ENCODE results near the gene NTM.

The NTM gene

DNA sequence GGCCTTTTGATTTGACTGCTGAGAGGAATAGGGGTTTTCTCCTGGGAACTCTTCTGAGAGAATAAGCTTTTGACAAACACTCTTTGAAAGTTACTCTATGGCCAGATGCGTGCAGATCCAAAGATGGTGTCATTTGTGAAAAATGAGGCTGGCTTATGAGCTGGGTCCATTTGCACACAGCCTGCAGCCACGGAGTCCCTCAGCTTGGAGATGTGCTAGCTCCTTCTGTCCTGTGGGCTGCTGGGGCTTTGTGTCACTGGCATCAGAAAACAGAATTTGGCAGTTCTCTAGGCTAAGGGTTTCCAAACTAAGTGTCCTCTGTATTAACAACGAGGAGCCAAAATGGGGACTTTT is 702.4 kb downstream of the NTM start:
- Histone ChIP-seq H3K36me3 (ENCODE audit: control insufficient read depth, insufficient read depth, low read length) (no peaks in the 10 kb centered on the region), H3K9me3 (ENCODE audit: control insufficient read depth, low read length) (peaks cover 3% of the 10 kb centered on the region), H3K27ac (ENCODE audit: low read depth, low read length, severe bottlenecking) (peak overlapping the region; percentile 95), H3K4me1 (ENCODE audit: control insufficient read depth, insufficient read depth, low read length, poor library complexity, severe bottlenecking) (peaks cover 54% of the 10 kb centered on the region), H3K4me3 (ENCODE audit: extremely low read depth, insufficient read depth, low read length, poor library complexity, severe bottlenecking) (no peak overlapping the region)
- WGBS, 2 experiments (ENCODE audit: insufficient coverage in 2 of 2): 75 to 81% methylated on average over 3 of the region's 3 CpGs

- H3K4me3 ChIP-seq (ENCODE audit: extremely low read depth, insufficient read depth, low read length, poor library complexity, severe bottlenecking): no peak overlapping the region
- H3K36me3 ChIP-seq (ENCODE audit: control insufficient read depth, insufficient read depth, low read length): no peaks in the 10 kb centered on the region
- H3K4me1 ChIP-seq (ENCODE audit: control insufficient read depth, insufficient read depth, low read length, poor library complexity, severe bottlenecking): peaks cover 60% of the 10 kb centered on the region
- peaks cover 3% of the 10 kb centered on the region for H3K9me3 ChIP-seq (ENCODE audit: control insufficient read depth, low read length)
- peak overlapping the region; percentile 52 for H3K27ac ChIP-seq (ENCODE audit: low read depth, low read length, severe bottlenecking)
- WGBS, 2 experiments (ENCODE audit: insufficient coverage in 2 of 2): no CpG with 5 or more reads among the region's 1 CpG
Measured at GRCh38 chr11:132073787-132074186, 703.4 kb downstream of the NTM start.

DNA sequence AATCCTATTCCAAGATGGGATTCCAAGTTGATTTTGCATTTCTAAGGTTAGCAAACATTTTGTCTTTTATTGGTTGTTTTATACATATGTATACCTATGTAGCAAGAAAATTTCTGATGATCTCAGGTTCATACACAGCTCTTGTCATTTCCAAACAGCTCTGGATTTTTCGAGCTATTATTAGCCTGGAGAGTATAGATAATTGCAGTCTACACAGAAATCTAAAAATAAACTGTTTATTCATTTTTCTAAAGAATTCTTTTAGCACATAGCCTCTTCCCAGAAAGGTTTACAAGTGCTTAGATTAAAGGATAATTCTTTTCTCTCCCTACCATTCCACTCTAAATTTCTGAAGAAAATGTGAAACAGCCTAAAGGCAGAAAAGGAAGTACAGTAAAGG is 705.0 kb downstream of the NTM start:
- H3K36me3 ChIP-seq (ENCODE audit: control insufficient read depth, insufficient read depth, low read length): no peaks in the 10 kb centered on the region
- no peaks in the 10 kb centered on the region for H3K9me3 ChIP-seq (ENCODE audit: control insufficient read depth, low read length)
- H3K4me3 ChIP-seq (ENCODE audit: extremely low read depth, insufficient read depth, low read length, poor library complexity, severe bottlenecking): no peak overlapping the region
- WGBS, 2 experiments (ENCODE audit: insufficient coverage in 2 of 2): no CpG with 5 or more reads among the region's 1 CpG
- H3K4me1 ChIP-seq (ENCODE audit: control insufficient read depth, insufficient read depth, low read length, poor library complexity, severe bottlenecking): peaks cover 60% of the 10 kb centered on the region
- no peak overlapping the region for H3K27ac ChIP-seq (ENCODE audit: low read depth, low read length, severe bottlenecking)

- Histone ChIP-seq H3K9me3 (ENCODE audit: control insufficient read depth, low read length) (peaks cover 4% of the 10 kb centered on the region), H3K36me3 (ENCODE audit: control insufficient read depth, insufficient read depth, low read length) (no peaks in the 10 kb centered on the region), H3K27ac (ENCODE audit: low read depth, low read length, severe bottlenecking) (no peak overlapping the region)
Measured at GRCh38 chr11:132077416-132077815, 707.0 kb downstream of the NTM start.

GRCh38 chr11:132078264-132079076 is 708.1 kb downstream of the NTM start:
- 82 to 92% methylated on average over 11 to 12 of the region's 17 CpGs for WGBS, 2 experiments (ENCODE audit: insufficient coverage in 2 of 2)
- Histone ChIP-seq H3K4me3 (ENCODE audit: extremely low read depth, insufficient read depth, low read length, poor library complexity, severe bottlenecking) (no peak overlapping the region), H3K27ac (ENCODE audit: low read depth, low read length, severe bottlenecking) (no peak overlapping the region), H3K9me3 (ENCODE audit: control insufficient read depth, low read length) (peaks cover 10% of the 10 kb centered on the region), H3K36me3 (ENCODE audit: control insufficient read depth, insufficient read depth, low read length) (no peaks in the 10 kb centered on the region), H3K4me1 (ENCODE audit: control insufficient read depth, insufficient read depth, low read length, poor library complexity, severe bottlenecking) (peaks cover 40% of the 10 kb centered on the region)

More at GRCh38 chr11:132077416-132077815, 707.0 kb downstream of the NTM start:
- H3K4me1 ChIP-seq (ENCODE audit: control insufficient read depth, insufficient read depth, low read length, poor library complexity, severe bottlenecking): peaks cover 51% of the 10 kb centered on the region
- no peak overlapping the region for H3K4me3 ChIP-seq (ENCODE audit: extremely low read depth, insufficient read depth, low read length, poor library complexity, severe bottlenecking)

- Histone ChIP-seq H3K4me1 (ENCODE audit: control insufficient read depth, insufficient read depth, low read length, poor library complexity, severe bottlenecking) (peaks cover 29% of the 10 kb centered on the region), H3K4me3 (ENCODE audit: extremely low read depth, insufficient read depth, low read length, poor library complexity, severe bottlenecking) (no peak overlapping the region), H3K27ac (ENCODE audit: low read depth, low read length, severe bottlenecking) (no peak overlapping the region), H3K9me3 (ENCODE audit: control insufficient read depth, low read length) (peaks cover 14% of the 10 kb centered on the region), H3K36me3 (ENCODE audit: control insufficient read depth, insufficient read depth, low read length) (no peaks in the 10 kb centered on the region)
- WGBS, 2 experiments (ENCODE audit: insufficient coverage in 2 of 2): 80 to 100% methylated on average over 1 of the region's 1 CpG
Measured at GRCh38 chr11:132080127-132080526, 709.7 kb downstream of the NTM start.

- Histone ChIP-seq H3K27ac (ENCODE audit: low read depth, low read length, severe bottlenecking) (no peak overlapping the region), H3K36me3 (ENCODE audit: control insufficient read depth, insufficient read depth, low read length) (no peaks in the 10 kb centered on the region), H3K9me3 (ENCODE audit: control insufficient read depth, low read length) (peaks cover 31% of the 10 kb centered on the region), H3K4me1 (ENCODE audit: control insufficient read depth, insufficient read depth, low read length, poor library complexity, severe bottlenecking) (peaks cover 9% of the 10 kb centered on the region), H3K4me3 (ENCODE audit: extremely low read depth, insufficient read depth, low read length, poor library complexity, severe bottlenecking) (no peak overlapping the region)
- WGBS, 2 experiments (ENCODE audit: insufficient coverage in 2 of 2): 88 to 91% methylated on average over 4 to 5 of the region's 5 CpGs
Measured at GRCh38 chr11:132082566-132082965, 712.2 kb downstream of the NTM start.

- peaks cover 41% of the 10 kb centered on the region for H3K9me3 ChIP-seq (ENCODE audit: control insufficient read depth, low read length)
- H3K4me1 ChIP-seq (ENCODE audit: control insufficient read depth, insufficient read depth, low read length, poor library complexity, severe bottlenecking): no peaks in the 10 kb centered on the region
- no peak overlapping the region for H3K27ac ChIP-seq (ENCODE audit: low read depth, low read length, severe bottlenecking)
- no peaks in the 10 kb centered on the region for H3K36me3 ChIP-seq (ENCODE audit: control insufficient read depth, insufficient read depth, low read length)
- no peak overlapping the region for H3K4me3 ChIP-seq (ENCODE audit: extremely low read depth, insufficient read depth, low read length, poor library complexity, severe bottlenecking)
Measured at GRCh38 chr11:132084433-132084832, 714.0 kb downstream of the NTM start.

GRCh38 chr11:132087148-132087547 is 716.7 kb downstream of the NTM start:
- no peak overlapping the region for H3K4me3 ChIP-seq (ENCODE audit: extremely low read depth, insufficient read depth, low read length, poor library complexity, severe bottlenecking)
- H3K27ac ChIP-seq (ENCODE audit: low read depth, low read length, severe bottlenecking): no peak overlapping the region
- WGBS, 2 experiments (ENCODE audit: insufficient coverage in 2 of 2): 88 to 100% methylated on average over 1 of the region's 1 CpG
- no peaks in the 10 kb centered on the region for H3K4me1 ChIP-seq (ENCODE audit: control insufficient read depth, insufficient read depth, low read length, poor library complexity, severe bottlenecking)
- H3K36me3 ChIP-seq (ENCODE audit: control insufficient read depth, insufficient read depth, low read length): no peaks in the 10 kb centered on the region
- peaks cover 40% of the 10 kb centered on the region for H3K9me3 ChIP-seq (ENCODE audit: control insufficient read depth, low read length)

GRCh38 chr11:132088551-132088950 is 718.1 kb downstream of the NTM start:
- 100% methylated on average over 3 of the region's 3 CpGs; no CpG with 5 or more reads in 1 of the 2 experiments for WGBS, 2 experiments (ENCODE audit: insufficient coverage in 2 of 2)
- no peaks in the 10 kb centered on the region for H3K4me1 ChIP-seq (ENCODE audit: control insufficient read depth, insufficient read depth, low read length, poor library complexity, severe bottlenecking)

GRCh38 chr11:132093536-132094259 is 723.3 kb downstream of the NTM start:
- Histone ChIP-seq H3K9me3 (ENCODE audit: control insufficient read depth, low read length) (no peaks in the 10 kb centered on the region), H3K4me1 (ENCODE audit: control insufficient read depth, insufficient read depth, low read length, poor library complexity, severe bottlenecking) (peaks cover 2% of the 10 kb centered on the region), H3K27ac (ENCODE audit: low read depth, low read length, severe bottlenecking) (no peak overlapping the region), H3K36me3 (ENCODE audit: control insufficient read depth, insufficient read depth, low read length) (no peaks in the 10 kb centered on the region), H3K4me3 (ENCODE audit: extremely low read depth, insufficient read depth, low read length, poor library complexity, severe bottlenecking) (no peak overlapping the region)
- WGBS, 2 experiments (ENCODE audit: insufficient coverage in 2 of 2): 88 to 95% methylated on average over 7 of the region's 7 CpGs

More at GRCh38 chr11:132088551-132088950, 718.1 kb downstream of the NTM start:
- Histone ChIP-seq H3K36me3 (ENCODE audit: control insufficient read depth, insufficient read depth, low read length) (no peaks in the 10 kb centered on the region), H3K9me3 (ENCODE audit: control insufficient read depth, low read length) (peaks cover 31% of the 10 kb centered on the region), H3K4me3 (ENCODE audit: extremely low read depth, insufficient read depth, low read length, poor library complexity, severe bottlenecking) (no peak overlapping the region), H3K27ac (ENCODE audit: low read depth, low read length, severe bottlenecking) (no peak overlapping the region)
